IPS-NIHi7 (cell line): Measurements from ENCODE around the gene INO80C.
"Not testable (repeated sequence)": the region's sequence is repeated elsewhere in the genome, so short reads cannot be mapped to it uniquely, and the experiment has no call there.

Source experiments
- DNase-seq: peaks from one replicate; pipeline ENCODE4 v3.0.0; 2012; ENCODE audit warnings: mixed read lengths; ENCODE audit errors: extremely low spot score

Gene INO80C

GRCh38 chr18:35489281-35489680 lies 8.5 kb downstream of the INO80C start:
- not testable (repeated sequence) for DNase-seq

GRCh38 chr18:35488396-35488795 lies 9.4 kb downstream of the INO80C start:
- peak; percentile 54 for DNase-seq

GRCh38 chr18:35487525-35487924 lies 10.2 kb downstream of the INO80C start:
- DNase-seq: not testable (repeated sequence)

GRCh38 chr18:35485852-35486251 lies 11.9 kb downstream of the INO80C start:
- DNase-seq: no peak

GRCh38 chr18:35484034-35484433 lies 13.7 kb downstream of the INO80C start:
- DNase-seq: no peak

- no peak for DNase-seq
Measured at GRCh38 chr18:35481960-35482366, 15.8 kb downstream of the INO80C start.

GRCh38 chr18:35479911-35480586 lies 17.7 kb downstream of the INO80C start:
- DNase-seq: no peak

- DNase-seq: no peak
Measured at GRCh38 chr18:35478520-35479435, 19.0 kb downstream of the INO80C start.

GRCh38 chr18:35477974-35478373 lies 19.8 kb downstream of the INO80C start:
- DNase-seq: no peak

- no peak for DNase-seq
Measured at GRCh38 chr18:35477497-35477896, 20.3 kb downstream of the INO80C start.

GRCh38 chr18:35474884-35475283 lies 22.9 kb downstream of the INO80C start:
- DNase-seq: no peak

- no peak for DNase-seq
Measured at GRCh38 chr18:35473562-35473961, 24.2 kb downstream of the INO80C start.

GRCh38 chr18:35470435-35470834 lies 27.3 kb downstream of the INO80C start:
- no peak for DNase-seq

GRCh38 chr18:35469725-35470124 lies 28.0 kb downstream of the INO80C start:
- DNase-seq: no peak

- DNase-seq: no peak
Measured at GRCh38 chr18:35468711-35469110, 29.0 kb downstream of the INO80C start.

- DNase-seq: peak; percentile 5
Measured at GRCh38 chr18:35467624-35468016, 30.1 kb downstream of the INO80C start.

- DNase-seq: peak; percentile 4
Measured at GRCh38 chr18:35466815-35467623, 30.7 kb downstream of the INO80C start.

GRCh38 chr18:35466334-35466733 lies 31.4 kb downstream of the INO80C start:
- no peak for DNase-seq

- DNase-seq: no peak
Measured at GRCh38 chr18:35465329-35465728, 32.4 kb downstream of the INO80C start.

GRCh38 chr18:35464831-35465279 lies 32.9 kb downstream of the INO80C start:
- DNase-seq: no peak

GRCh38 chr18:35463827-35464226 lies 33.9 kb downstream of the INO80C start:
- DNase-seq: no peak

GRCh38 chr18:35463050-35463449 lies 34.7 kb downstream of the INO80C start:
- peak; percentile 6 for DNase-seq
